CD4-positive, alpha-beta T cell treated with Interleukin-6 for 4 hours (primary cell): ENCODE data around the gene PIGC.
"Not testable (repeated sequence)": the region's sequence is repeated elsewhere in the genome, so short reads cannot be mapped to it uniquely, and the experiment has no call there.

ENCODE experiments used
- DNase-seq: peaks from one replicate; pipeline ENCODE4 v3.0.0-alpha.2; 2020; ENCODE audit warnings: mixed read lengths

Gene PIGC

GRCh38 chr1:172465617-172466016, 21.7 kb upstream of the PIGC start:
- no peak for DNase-seq

- no peak for DNase-seq
Observed at GRCh38 chr1:172460887-172461315, 17.0 kb upstream of the PIGC start.

- no peak for DNase-seq
Observed at GRCh38 chr1:172460177-172460576, 16.3 kb upstream of the PIGC start.

GRCh38 chr1:172457479-172458130, 13.7 kb upstream of the PIGC start:
- no peak for DNase-seq

- no peak for DNase-seq
Observed at GRCh38 chr1:172456344-172456769, 12.5 kb upstream of the PIGC start.

GRCh38 chr1:172455451-172455850, 11.6 kb upstream of the PIGC start:
- no peak for DNase-seq

GRCh38 chr1:172453607-172454006, 9.7 kb upstream of the PIGC start:
- no peak for DNase-seq

GRCh38 chr1:172453153-172453545, 9.3 kb upstream of the PIGC start:
- DNase-seq: no peak

- no peak for DNase-seq
Observed at GRCh38 chr1:172452536-172453152, 8.8 kb upstream of the PIGC start.

GRCh38 chr1:172451002-172451443, 7.2 kb upstream of the PIGC start:
- DNase-seq: peak; percentile 48

- peak; percentile 76 for DNase-seq
Observed at GRCh38 chr1:172450524-172450885, 6.6 kb upstream of the PIGC start.

GRCh38 chr1:172449585-172450523, 6.0 kb upstream of the PIGC start:
- peak; percentile 49 for DNase-seq

GRCh38 chr1:172448995-172449584, 5.2 kb upstream of the PIGC start:
- peak; percentile 17 for DNase-seq

- no peak for DNase-seq
Observed at GRCh38 chr1:172447641-172448040, 3.8 kb upstream of the PIGC start.

GRCh38 chr1:172446547-172446946, 2.7 kb upstream of the PIGC start:
- no peak for DNase-seq

GRCh38 chr1:172442843-172443565, 865 bp downstream of the PIGC start:
- no peak for DNase-seq

- no peak for DNase-seq
Observed at GRCh38 chr1:172442404-172442803, 1.5 kb downstream of the PIGC start.

GRCh38 chr1:172437183-172437582, 6.7 kb downstream of the PIGC start:
- DNase-seq: not testable (repeated sequence)

- DNase-seq: peak; percentile 78
Observed at GRCh38 chr1:172431721-172432192, 12.1 kb downstream of the PIGC start.

- peak; percentile 20 for DNase-seq
Observed at GRCh38 chr1:172431204-172431603, 12.7 kb downstream of the PIGC start.

- DNase-seq: no peak
Observed at GRCh38 chr1:172430128-172430454, 13.8 kb downstream of the PIGC start.

- DNase-seq: peak; percentile 69
Observed at GRCh38 chr1:172429331-172430127, 14.3 kb downstream of the PIGC start.
